Kidney epithelial cell (primary cell): ENCODE data around the gene BCR. TPM values are rescaled to one million over a fixed set of nuclear protein-coding genes. Genes with fewer than 3 reads are reported as not detected.

Experiments
- DNase-seq: peaks from one replicate; pipeline ENCODE4 v3.0.0-alpha.2; 2010; ENCODE audit warnings: low read depth
- H3K27me3 ChIP-seq: 2 replicates; pipeline ENCODE4 v1.6.0; 2011; ENCODE audit warnings: low read length; ENCODE audit not compliant: control insufficient read depth, insufficient read depth
- H3K36me3 ChIP-seq: 2 replicates; pipeline ENCODE4 v1.5.1; 2011; ENCODE audit warnings: low read length; ENCODE audit not compliant: control insufficient read depth, insufficient read depth
- H3K4me3 ChIP-seq: 2 replicates; pipeline ENCODE4 v1.5.1; 2011; ENCODE audit warnings: low read depth, mild to moderate bottlenecking, control low read depth, low read length
- CTCF ChIP-seq: IDR thresholded peaks from 2 replicates; pipeline ENCODE4 v1.5.1; 2011; ENCODE audit warnings: mild to moderate bottlenecking, moderate library complexity, low read length, control low read depth, inconsistent platforms; ENCODE audit not compliant: insufficient read depth, poor library complexity, severe bottlenecking
- total RNA-seq: library from RNA; depleted of rRNA; stranded (reverse); fragments of >200 nt; gene quantifications from 2 replicates; pipeline ENCODE4 v1.2.3, GENCODE V29; 2015

The BCR gene
- total RNA-seq, 1 donor from 2014 or later, result 42.5 TPM

DNA sequence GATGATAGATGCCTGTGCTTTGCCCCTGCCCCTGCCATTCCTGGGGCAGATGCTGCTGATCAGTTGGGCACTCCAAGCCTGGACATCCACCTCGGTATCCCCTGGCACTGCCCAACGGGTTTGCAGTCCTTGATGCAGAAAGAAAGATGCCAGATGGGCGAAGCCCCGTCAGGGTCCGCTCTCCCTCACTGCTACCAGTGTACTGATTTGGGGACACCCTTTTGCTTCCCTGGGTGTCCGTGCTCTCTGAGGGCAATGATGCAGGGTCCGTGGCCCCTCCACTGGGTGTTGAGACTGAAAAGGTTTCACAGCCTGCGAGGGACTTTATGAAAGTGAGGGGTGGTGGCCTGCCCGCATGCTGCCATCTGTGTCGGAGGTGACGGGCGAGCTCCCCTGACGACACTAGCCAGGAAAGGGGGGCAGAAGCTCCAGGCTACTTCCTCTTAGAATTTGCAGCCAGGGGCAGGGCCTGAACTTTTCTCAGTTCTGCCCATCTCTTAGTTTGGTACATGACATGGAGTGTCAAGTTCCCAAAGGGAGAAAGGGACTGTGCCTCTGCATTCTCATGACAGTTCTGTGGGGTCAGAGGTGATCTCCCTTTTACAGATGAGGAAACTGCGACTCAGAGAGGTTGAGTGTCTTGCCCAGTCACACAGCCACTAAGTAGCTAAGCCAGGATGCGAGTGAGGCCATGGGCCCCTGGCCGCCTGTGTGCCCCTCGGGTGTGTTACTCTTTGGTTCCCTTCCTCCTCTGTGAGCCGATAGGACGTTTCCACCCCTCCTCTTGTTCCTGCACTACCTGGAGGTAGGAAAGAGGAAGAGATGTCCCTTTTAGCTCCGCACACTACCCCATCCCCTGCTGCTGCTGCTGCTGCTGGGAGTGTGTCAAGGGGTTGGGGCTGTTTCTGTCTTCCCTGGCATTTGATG lies 96.6 kb downstream of the BCR start:
- TF ChIP-seq CTCF, result no peak
- no peaks in the 10 kb centered on the region for H3K27me3 ChIP-seq
- peaks cover 10% of the 10 kb centered on the region for H3K36me3 ChIP-seq
- DNase-seq, result no peak
- no peak overlapping the region for H3K4me3 ChIP-seq

- Histone ChIP-seq H3K4me3 (no peak overlapping the region), H3K36me3 (peaks cover 10% of the 10 kb centered on the region), H3K27me3 (no peaks in the 10 kb centered on the region)
- TF ChIP-seq CTCF, result no peak
- no peak for DNase-seq
These were observed 97.4 kb downstream of the BCR start for GRCh38 chr22:23277583-23278295.

- no peaks in the 10 kb centered on the region for H3K27me3 ChIP-seq
- DNase-seq, result no peak
- no peak overlapping the region for H3K4me3 ChIP-seq
- no peak for TF ChIP-seq CTCF
- H3K36me3 ChIP-seq, result peaks cover 9% of the 10 kb centered on the region
These were observed 98.8 kb downstream of the BCR start for GRCh38 chr22:23278883-23279675.

- no peak for TF ChIP-seq CTCF
- DNase-seq, result no peak
- no peak overlapping the region for H3K4me3 ChIP-seq
- H3K27me3 ChIP-seq, result no peaks in the 10 kb centered on the region
- H3K36me3 ChIP-seq, result peaks cover 9% of the 10 kb centered on the region
These were observed 99.5 kb downstream of the BCR start for GRCh38 chr22:23279781-23280180.

- no peak for TF ChIP-seq CTCF
- no peak overlapping the region for H3K4me3 ChIP-seq
- peaks cover 8% of the 10 kb centered on the region for H3K36me3 ChIP-seq
- no peak for DNase-seq
- H3K27me3 ChIP-seq, result no peaks in the 10 kb centered on the region
These were observed 100.2 kb downstream of the BCR start for GRCh38 chr22:23280356-23281052.
